Left ventricle myocardium superior (tissue), 1 donor: ENCODE data around the gene MTHFR. TPM values are rescaled to one million over a fixed set of nuclear protein-coding genes. Genes with fewer than 3 reads are reported as not detected.

Experiments
- ATAC-seq: fragments of 200-7000 bp; cut with Tn5 transposase; one replicate; pipeline ENCODE4 v1.9.1; 2020; ENCODE audit warnings: mild to moderate bottlenecking, moderate library complexity
- DNase-seq: peaks from one replicate; pipeline ENCODE4 v3.0.0-alpha.2; 2020
- intact Hi-C: fragments of 100-400 bp; cut with micrococcal nuclease; formaldehyde crosslinking; loops from one replicate; pipeline ENCODE4 v1.11.0; 2022
- total RNA-seq: library from RNA; stranded (reverse); fragmentation: NEBNext Ultra II Directional; extraction: Animal tissue kit (Norgen Biotek cat#: 25700); gene quantifications from one replicate; pipeline ENCODE4 v1.2.1, GENCODE V29; 2021
- donor health status: DM: no; HTN: yes; CAD: no; lungs with severe emphysema.

MTHFR gene
- total RNA-seq, 1 donor from 2014 or later, result 37.9 TPM

- intact Hi-C loops, result no loop called here
- DNase-seq (no peak), ATAC-seq (no peak)
These were observed 61.5 kb downstream of the MTHFR start for GRCh38 chr1:11744287-11744686.

GRCh38 chr1:11741919-11742558 is 63.7 kb downstream of the MTHFR start:
- intact Hi-C loops, result no loop called here
- no peak for ATAC-seq
- no peak for DNase-seq

- intact Hi-C loops, result no loop called here
These were observed 64.3 kb downstream of the MTHFR start for GRCh38 chr1:11741482-11741881.

GRCh38 chr1:11740258-11741192 is 65.2 kb downstream of the MTHFR start:
- ATAC-seq (no peak), DNase-seq (no peak)
- intact Hi-C loops, result no loop called here

More at GRCh38 chr1:11741482-11741881, 64.3 kb downstream of the MTHFR start:
- ATAC-seq, result no peak
- DNase-seq, result no peak

GRCh38 chr1:11738783-11739182 is 67.0 kb downstream of the MTHFR start:
- intact Hi-C loops, result no loop called here
- DNase-seq (no peak), ATAC-seq (no peak)

- ATAC-seq (no peak), DNase-seq (no peak)
- intact Hi-C loops, result no loop called here
These were observed 67.7 kb downstream of the MTHFR start for GRCh38 chr1:11738096-11738495.

- intact Hi-C loops, result no loop called here
- ATAC-seq, result peak; percentile 56
- DNase-seq, result peak; percentile 75
These were observed 68.8 kb downstream of the MTHFR start for GRCh38 chr1:11736746-11737639.

- peak; percentile 87 for ATAC-seq
- intact Hi-C loops, result no loop called here
- DNase-seq, result peak; percentile 99
These were observed 69.7 kb downstream of the MTHFR start, which contains the start of gene AGTRAP for GRCh38 chr1:11735854-11736745. TSS of gene AGTRAP (plus strand) at chr1:11736136. CDS start at chr1:11736209, 73 bp downstream.

Other genes with a start within 250 kb of the MTHFR start
- gene FBXO2, start 151.5 kb downstream of the MTHFR start, total RNA-seq, result 3.9 TPM
- 20.4 TPM for gene FBXO44, start 151.1 kb downstream of the MTHFR start, total RNA-seq
- gene FBXO6, start 141.8 kb downstream of the MTHFR start, total RNA-seq, result 11.1 TPM
- gene MAD2L2, start 124.8 kb downstream of the MTHFR start, total RNA-seq, result 21.8 TPM
- 0.05 TPM for gene DRAXIN, start 114.3 kb downstream of the MTHFR start, total RNA-seq
- 13.4 TPM for gene AGTRAP, start 69.8 kb downstream of the MTHFR start, total RNA-seq
- 2.1 TPM for gene C1orf167, start 43.8 kb downstream of the MTHFR start, total RNA-seq
- 15.4 TPM for gene CLCN6, start 227 bp upstream of the MTHFR start, total RNA-seq
- 5.5 TPM for gene NPPA, start 41.8 kb upstream of the MTHFR start, total RNA-seq
- gene NPPB, start 53.0 kb upstream of the MTHFR start, total RNA-seq, result not detected
- 35.8 TPM for gene KIAA2013, start 120.5 kb upstream of the MTHFR start, total RNA-seq
- 64.4 TPM for gene PLOD1, start 128.8 kb upstream of the MTHFR start, total RNA-seq
- gene MFN2, start 174.5 kb upstream of the MTHFR start, total RNA-seq, result 688 TPM
- 11.5 TPM for gene MIIP, start 213.5 kb upstream of the MTHFR start, total RNA-seq